ENCODE data around the gene ADGRL4. TPM values are rescaled to one million over a fixed set of nuclear protein-coding genes. Genes with fewer than 3 reads are reported as not detected.

ADGRL4 gene
- total and polyA plus RNA-seq, 2 experiments from 2014 or later = 0.24 to 0.32 TPM

GRCh38 chr1:78919150-78919549, 87.4 kb downstream of the ADGRL4 start:
- DNase-seq (ENCODE audit: low spot score) = peak; percentile 28

More at GRCh38 chr1:78919150-78919549, 87.4 kb downstream of the ADGRL4 start:
- Histone ChIP-seq H3K4me1 (ENCODE audit: insufficient read depth) (no peaks in the 10 kb centered on the region), H3K36me3 (ENCODE audit: insufficient read depth) (no peaks in the 10 kb centered on the region), H3K9me2 (ENCODE audit: insufficient read depth) (no peaks in the 10 kb centered on the region), H3K4me2 (no peak overlapping the region), H3K4me3 (no peak overlapping the region), H4K20me1 (replicated peaks; ENCODE audit: insufficient read depth) (no peaks in the 10 kb centered on the region), H3K79me2 (replicated peaks; ENCODE audit: insufficient read depth) (no peaks in the 10 kb centered on the region), H3K27ac (ENCODE audit: low read depth) (no peak overlapping the region), H3K27me3 (ENCODE audit: insufficient read depth) (no peaks in the 10 kb centered on the region), H3F3A (replicated peaks; ENCODE audit: low read depth) (no peaks in the 10 kb centered on the region), H2AFZ (no peak overlapping the region)
- no peaks in the 10 kb centered on the region for H3K9me3 Mint-ChIP-seq
- peak; percentile 95 for ATAC-seq
- no peaks in the 10 kb centered on the region for H3K36me3 Mint-ChIP-seq (ENCODE audit: low read depth)
- H3K27me3 Mint-ChIP-seq (ENCODE audit: insufficient read depth, low read depth, poor library complexity) = peaks cover under 1% of the 10 kb centered on the region
- no peak overlapping the region for H3K4me3 Mint-ChIP-seq
- H3K27ac Mint-ChIP-seq = no peak overlapping the region
- peaks cover 8% of the 10 kb centered on the region for H3K4me1 Mint-ChIP-seq
- no peak for TF ChIP-seq NANOG (IDR thresholded peaks at IDR 0.05; ENCODE audit: borderline replicate concordance)
- no peak for TF ChIP-seq EZH2phosphoT487 (IDR thresholded peaks at IDR 0.05; ENCODE audit: unreplicated experiment)
- TF ChIP-seq EZH2 (IDR thresholded peaks at IDR 0.05; ENCODE audit: low read depth, unreplicated experiment) = no peak
- TF ChIP-seq STAT1 (IDR thresholded peaks at IDR 0.05; ENCODE audit: unreplicated experiment) = no peak
- no peak for TF ChIP-seq CTCF (conservative IDR thresholded peaks at IDR 0.05; ENCODE audit: low read depth in 2 of 2)
- TF ChIP-seq JUNB (IDR thresholded peaks at IDR 0.05; ENCODE audit: unreplicated experiment) = no peak
- TF ChIP-seq ETS1 (IDR thresholded peaks at IDR 0.05) = no peak
- TF ChIP-seq ZNF462 (CRISPR knock-in tag; IDR thresholded peaks at IDR 0.05) = no peak
- TF ChIP-seq ZNF331 (CRISPR knock-in tag; IDR thresholded peaks at IDR 0.05; ENCODE audit: low read depth) = no peak
- TF ChIP-seq REST (IDR thresholded peaks at IDR 0.05; ENCODE audit: unreplicated experiment) = no peak
- no peak for TF ChIP-seq POLR2AphosphoS5 (IDR thresholded peaks at IDR 0.05; ENCODE audit: low read depth)
- TF ChIP-seq CREB1 (CRISPR knock-in tag; IDR thresholded peaks at IDR 0.05; ENCODE audit: low read depth) = no peak
- no peak for TF ChIP-seq ZNF114 (CRISPR knock-in tag; IDR thresholded peaks at IDR 0.05)

Measured in GM23338 (cell line).